SK-N-SH (cell line): ENCODE data around the gene PIGZ. TPM values are rescaled to one million over a fixed set of nuclear protein-coding genes. Genes with fewer than 3 reads are reported as not detected.

Experiments used
- CTCF ChIA-PET: fragments of 300-600, 350-600 bp; formaldehyde crosslinking; extraction: SDS; loops from one replicate; lab custom pipeline; 2021; lab: Yijun Ruan, JAX
- POLR2A ChIA-PET: fragments of 350-600 bp; sonication (Branson Sonifier 250); formaldehyde crosslinking; extraction: SDS; loops from one replicate; lab custom pipeline; 2020; ENCODE audit warnings: antibody characterized with exemption, inconsistent platforms; lab: Yijun Ruan, JAX
- DNase-seq: peaks from one replicate; pipeline ENCODE4 v3.0.0; 2012
- H2AFZ ChIP-seq: fragments of 200-600 bp; sonication (generic); 2 replicates; pipeline ENCODE4 v1.8.1; 2016; ENCODE audit warnings: antibody characterized with exemption, mild to moderate bottlenecking, low read depth
- H3F3A ChIP-seq: fragments of 200-600 bp; sonication (generic); replicated peaks from 2 replicates; pipeline ENCODE3; 2016; ENCODE audit warnings: antibody characterized with exemption, mild to moderate bottlenecking; ENCODE audit not compliant: insufficient read depth
- H3K27ac ChIP-seq, 2 experiments: fragments of 200-500 bp in 1 of 2; fragments of 200-600 bp in 1 of 2; sonication (Bioruptor generic) in 1 of 2; sonication (generic), shearing (Covaris generic) in 1 of 2; 2 replicates each; pipeline versions ENCODE4 v1.5.1 to v1.6.1; 2014 to 2016; ENCODE audit warnings: low read depth in 2 of 2, inconsistent platforms in 1 of 2, low read length in 1 of 2, mild to moderate bottlenecking in 1 of 2, mixed read lengths in 1 of 2
- H3K27me3 ChIP-seq: fragments of 200-600 bp; sonication (generic), shearing (Covaris generic); 2 replicates; pipeline ENCODE4 v1.6.1; 2016; ENCODE audit warnings: mixed run types; ENCODE audit not compliant: insufficient read depth
- H3K36me3 ChIP-seq, 2 experiments: fragments of 200-500 bp in 1 of 2; fragments of 200-600 bp in 1 of 2; sonication (Bioruptor generic) in 1 of 2; sonication (generic) in 1 of 2; replicated peaks in 1 of 2; 2 replicates each; pipeline versions ENCODE3 to v1.5.1; 2014 to 2016; ENCODE audit warnings: low read length in 1 of 2, mild to moderate bottlenecking in 1 of 2; ENCODE audit not compliant: insufficient read depth in 2 of 2, control insufficient read depth in 1 of 2
- H3K4me1 ChIP-seq, 2 experiments: fragments of 200-500 bp in 1 of 2; fragments of 200-600 bp in 1 of 2; sonication (Bioruptor generic) in 1 of 2; sonication (generic), shearing (Covaris generic) in 1 of 2; 2 replicates each; pipeline versions ENCODE4 v1.5.1 to v1.6.1; 2014 to 2016; ENCODE audit warnings: low read depth in 1 of 2, low read length in 1 of 2, mixed run types in 1 of 2; ENCODE audit not compliant: insufficient read depth in 2 of 2, control insufficient read depth in 1 of 2
- H3K4me2 ChIP-seq: fragments of 200-600 bp; sonication (generic), shearing (Covaris generic); 2 replicates; pipeline ENCODE4 v1.6.1; 2017; ENCODE audit warnings: mixed run types
- H3K4me3 ChIP-seq, 2 experiments: fragments of 200-500 bp in 1 of 2; fragments of 200-600 bp in 1 of 2; sonication (Bioruptor generic) in 1 of 2; sonication (generic), shearing (Covaris generic) in 1 of 2; 2 replicates each; pipeline versions ENCODE4 v1.5.1 to v1.8.1; 2014 to 2016; ENCODE audit warnings: low read depth in 2 of 2, inconsistent platforms in 1 of 2, low read length in 1 of 2, mild to moderate bottlenecking in 1 of 2, mixed read lengths in 1 of 2, moderate library complexity in 1 of 2
- H3K79me2 ChIP-seq: fragments of 200-600 bp; sonication (generic); 2 replicates; pipeline ENCODE4 v1.8.1; 2017; ENCODE audit warnings: mild to moderate bottlenecking; ENCODE audit not compliant: insufficient read depth
- H3K9ac ChIP-seq: fragments of 200-600 bp; sonication (generic); 2 replicates; pipeline ENCODE4 v1.6.1; 2017; ENCODE audit warnings: mixed run types
- H3K9me2 ChIP-seq: fragments of 200-600 bp; sonication (generic); 2 replicates; pipeline ENCODE4 v1.6.1; 2017; ENCODE audit warnings: mixed run types
- H3K9me3 ChIP-seq: fragments of 200-600 bp; sonication (generic); 2 replicates; pipeline ENCODE4 v1.6.1; 2017; ENCODE audit warnings: mixed run types, mild to moderate bottlenecking, moderate library complexity
- H4K20me1 ChIP-seq: fragments of 200-600 bp; sonication (generic); 2 replicates; pipeline ENCODE4 v1.6.1; 2017; ENCODE audit warnings: mild to moderate bottlenecking, mixed run types; ENCODE audit not compliant: insufficient read depth
- ELF1 ChIP-seq: IDR thresholded peaks from 2 replicates; pipeline ENCODE4 v1.4.0; 2012
- EZH2phosphoT487 ChIP-seq: fragments of 200-600 bp; sonication (generic); IDR thresholded peaks from 2 replicates; pipeline ENCODE4 v1.6.1; 2017; ENCODE audit warnings: low read depth, mixed run types, mild to moderate bottlenecking, antibody characterized with exemption, moderate library complexity, borderline replicate concordance
- FOXM1 ChIP-seq: IDR thresholded peaks from 2 replicates; pipeline ENCODE4 v1.4.0; 2012; ENCODE audit warnings: low read depth, mild to moderate bottlenecking
- JUND ChIP-seq: IDR thresholded peaks from 2 replicates; pipeline ENCODE4 v1.4.0; 2012
- MEF2A ChIP-seq: IDR thresholded peaks from 2 replicates; pipeline ENCODE4 v1.4.0; 2012; ENCODE audit warnings: low read depth, borderline replicate concordance
- NFIC ChIP-seq: IDR thresholded peaks from 2 replicates; pipeline ENCODE4 v1.4.0; 2012; ENCODE audit warnings: borderline replicate concordance
- RCOR1 ChIP-seq: fragments of 150-350 bp; IDR thresholded peaks from 2 replicates; pipeline ENCODE4 v1.6.1; 2017; ENCODE audit warnings: antibody characterized with exemption, low read length
- RXRA ChIP-seq: IDR thresholded peaks from 2 replicates; pipeline ENCODE4 v1.4.0; 2012; ENCODE audit warnings: low read depth, mild to moderate bottlenecking, borderline replicate concordance
- SIN3A ChIP-seq: IDR thresholded peaks from 2 replicates; pipeline ENCODE4 v1.6.1; 2012; ENCODE audit warnings: low read depth, mild to moderate bottlenecking, low read length, moderate library complexity, borderline replicate concordance
- TCF12 ChIP-seq: IDR thresholded peaks from 2 replicates; pipeline ENCODE4 v1.4.0; 2012
- YY1 ChIP-seq: IDR thresholded peaks from 2 replicates; pipeline ENCODE4 v1.4.0; 2012; ENCODE audit warnings: low read depth, mild to moderate bottlenecking
- WGBS: methylation state at CpG from one replicate; pipeline ENCODE4 v1.1.6; 2017; ENCODE audit warnings: low lambda C conversion rate; 5-methylcytosine and 5-hydroxymethylcytosine counted together
- polyA plus RNA-seq, 3 experiments: library from polyadenylated mRNA; depleted of rRNA; stranded (reverse); fragments of >200 nt; gene quantifications; 2 replicates each; pipeline ENCODE4 v1.2.3, GENCODE V29; 2012
- TF ChIP-seq, protein P1 (sequence below): IDR thresholded peaks from 2 replicates; pipeline ENCODE4; 2012
- TF ChIP-seq, protein P2 (sequence below): IDR thresholded peaks from 2 replicates; pipeline ENCODE4 v1.4.0; 2012; ENCODE audit warnings: low read depth, borderline replicate concordance
- TF ChIP-seq, protein P3 (sequence below): fragments of 150-350 bp; IDR thresholded peaks from 2 replicates; pipeline ENCODE4 v1.6.1; 2016; ENCODE audit warnings: mild to moderate bottlenecking, low read depth, low read length
- TF ChIP-seq, protein P4 (sequence below): IDR thresholded peaks from 2 replicates; pipeline ENCODE4 v1.4.0; 2012; ENCODE audit warnings: low read depth, borderline replicate concordance
- TF ChIP-seq, protein P5 (sequence below): IDR thresholded peaks from 2 replicates; pipeline ENCODE4 v1.6.1; 2012; ENCODE audit warnings: mild to moderate bottlenecking, low read depth, low read length, moderate library complexity

PIGZ gene
- polyA plus RNA-seq, 1 of the 3 experiments (the other 2 are of a cell fraction): 5.0 TPM

DNA sequence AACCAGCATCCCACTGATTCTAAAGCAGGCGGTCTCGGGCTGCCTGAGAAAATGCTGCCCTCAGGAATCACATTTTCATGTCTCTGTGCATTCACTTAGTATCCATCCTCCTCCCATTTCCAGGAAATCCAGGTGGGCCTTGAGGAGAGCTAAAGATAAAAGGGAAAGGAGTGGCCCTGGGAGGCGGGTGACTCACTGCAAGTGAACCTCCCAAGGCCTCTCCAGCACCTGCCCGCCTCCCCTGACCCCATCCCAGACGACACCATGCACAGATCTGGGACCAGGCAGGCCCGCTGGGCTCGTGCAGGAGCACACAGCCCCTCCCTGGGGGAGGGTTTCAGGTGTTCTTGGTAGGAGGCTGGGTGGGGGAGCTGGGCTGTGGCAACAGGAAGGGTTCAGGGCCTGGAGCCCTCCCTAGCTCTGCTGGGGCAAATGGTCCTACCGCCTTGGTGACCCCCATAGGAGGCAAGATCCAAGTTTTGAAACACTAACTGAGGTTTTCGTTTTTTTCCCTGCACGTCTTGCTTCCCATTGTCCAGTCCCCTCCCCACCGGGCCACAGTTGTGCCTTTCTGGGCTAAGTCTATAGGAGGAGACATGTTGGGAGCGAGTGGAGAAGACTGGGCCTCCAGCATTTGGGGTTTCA lies 38.8 kb upstream of the PIGZ start:
- CTCF ChIA-PET: interaction anchor here (0.9 to 11.7 kb wide), 5 partner anchors 22 to 181 kb away, joined by 3 to 94 read pairs (median 7); partner anchors contain the start of genes MELTF and PIGZ

DNA sequence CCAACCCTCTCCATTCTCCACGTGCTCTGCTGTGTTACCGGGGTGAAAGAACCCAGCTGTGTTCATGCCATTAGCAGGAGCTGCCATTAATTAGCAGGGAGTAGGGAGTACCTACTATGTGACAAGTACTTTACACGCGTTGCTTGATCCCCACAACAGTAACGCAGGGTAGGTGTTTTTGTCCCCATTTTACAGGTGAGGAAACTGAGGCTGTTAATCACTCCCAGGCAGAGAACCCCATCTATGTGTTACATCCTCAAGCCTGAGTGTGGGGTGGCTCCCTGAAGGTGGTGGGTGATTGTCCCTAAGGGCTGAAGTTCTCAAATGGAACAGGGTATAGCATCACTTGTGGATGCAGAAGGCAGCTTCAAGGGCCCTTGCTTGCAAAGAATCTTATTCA lies 38.2 kb upstream of the PIGZ start:
- Histone ChIP-seq H3K9me2 (no peaks in the 10 kb centered on the region), H3K36me3 (no peaks in the 10 kb centered on the region), H3K79me2 (no peaks in the 10 kb centered on the region), H2AFZ (no peak overlapping the region), H3K9ac (no peak overlapping the region), H3K27me3 (no peaks in the 10 kb centered on the region), H3K9me3 (no peaks in the 10 kb centered on the region), H3K4me1 (peaks cover 0 to 21% of the 10 kb centered on the region in 2 experiments; a peak in 1 of 4 replicates), H3K4me2 (no peak overlapping the region), H4K20me1 (no peaks in the 10 kb centered on the region), H3K27ac (no peak overlapping the region)
- no peak for DNase-seq
- POLR2A ChIA-PET: interaction anchor here (1.0 kb wide), 1 partner anchor 19 kb away, joined by 3 read pairs; no protein-coding TSS in a partner anchor
- TF ChIP-seq, protein P1, sequence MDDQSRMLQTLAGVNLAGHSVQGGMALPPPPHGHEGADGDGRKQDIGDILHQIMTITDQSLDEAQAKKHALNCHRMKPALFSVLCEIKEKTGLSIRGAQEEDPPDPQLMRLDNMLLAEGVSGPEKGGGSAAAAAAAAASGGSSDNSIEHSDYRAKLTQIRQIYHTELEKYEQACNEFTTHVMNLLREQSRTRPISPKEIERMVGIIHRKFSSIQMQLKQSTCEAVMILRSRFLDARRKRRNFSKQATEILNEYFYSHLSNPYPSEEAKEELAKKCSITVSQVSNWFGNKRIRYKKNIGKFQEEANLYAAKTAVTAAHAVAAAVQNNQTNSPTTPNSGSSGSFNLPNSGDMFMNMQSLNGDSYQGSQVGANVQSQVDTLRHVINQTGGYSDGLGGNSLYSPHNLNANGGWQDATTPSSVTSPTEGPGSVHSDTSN: no peak
- TF ChIP-seq MEF2A: no peak
- TF ChIP-seq SIN3A: no peak
- TF ChIP-seq RXRA: no peak
- TF ChIP-seq, protein P2, sequence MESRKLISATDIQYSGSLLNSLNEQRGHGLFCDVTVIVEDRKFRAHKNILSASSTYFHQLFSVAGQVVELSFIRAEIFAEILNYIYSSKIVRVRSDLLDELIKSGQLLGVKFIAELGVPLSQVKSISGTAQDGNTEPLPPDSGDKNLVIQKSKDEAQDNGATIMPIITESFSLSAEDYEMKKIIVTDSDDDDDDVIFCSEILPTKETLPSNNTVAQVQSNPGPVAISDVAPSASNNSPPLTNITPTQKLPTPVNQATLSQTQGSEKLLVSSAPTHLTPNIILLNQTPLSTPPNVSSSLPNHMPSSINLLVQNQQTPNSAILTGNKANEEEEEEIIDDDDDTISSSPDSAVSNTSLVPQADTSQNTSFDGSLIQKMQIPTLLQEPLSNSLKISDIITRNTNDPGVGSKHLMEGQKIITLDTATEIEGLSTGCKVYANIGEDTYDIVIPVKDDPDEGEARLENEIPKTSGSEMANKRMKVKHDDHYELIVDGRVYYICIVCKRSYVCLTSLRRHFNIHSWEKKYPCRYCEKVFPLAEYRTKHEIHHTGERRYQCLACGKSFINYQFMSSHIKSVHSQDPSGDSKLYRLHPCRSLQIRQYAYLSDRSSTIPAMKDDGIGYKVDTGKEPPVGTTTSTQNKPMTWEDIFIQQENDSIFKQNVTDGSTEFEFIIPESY: no peak
- no peak for TF ChIP-seq TCF12
- no peak for TF ChIP-seq FOXM1
- no peak for TF ChIP-seq YY1
- TF ChIP-seq EZH2phosphoT487: no peak
- no peak for TF ChIP-seq NFIC
- TF ChIP-seq, protein P3, sequence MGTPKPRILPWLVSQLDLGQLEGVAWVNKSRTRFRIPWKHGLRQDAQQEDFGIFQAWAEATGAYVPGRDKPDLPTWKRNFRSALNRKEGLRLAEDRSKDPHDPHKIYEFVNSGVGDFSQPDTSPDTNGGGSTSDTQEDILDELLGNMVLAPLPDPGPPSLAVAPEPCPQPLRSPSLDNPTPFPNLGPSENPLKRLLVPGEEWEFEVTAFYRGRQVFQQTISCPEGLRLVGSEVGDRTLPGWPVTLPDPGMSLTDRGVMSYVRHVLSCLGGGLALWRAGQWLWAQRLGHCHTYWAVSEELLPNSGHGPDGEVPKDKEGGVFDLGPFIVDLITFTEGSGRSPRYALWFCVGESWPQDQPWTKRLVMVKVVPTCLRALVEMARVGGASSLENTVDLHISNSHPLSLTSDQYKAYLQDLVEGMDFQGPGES: no peak
- TF ChIP-seq, protein P4, sequence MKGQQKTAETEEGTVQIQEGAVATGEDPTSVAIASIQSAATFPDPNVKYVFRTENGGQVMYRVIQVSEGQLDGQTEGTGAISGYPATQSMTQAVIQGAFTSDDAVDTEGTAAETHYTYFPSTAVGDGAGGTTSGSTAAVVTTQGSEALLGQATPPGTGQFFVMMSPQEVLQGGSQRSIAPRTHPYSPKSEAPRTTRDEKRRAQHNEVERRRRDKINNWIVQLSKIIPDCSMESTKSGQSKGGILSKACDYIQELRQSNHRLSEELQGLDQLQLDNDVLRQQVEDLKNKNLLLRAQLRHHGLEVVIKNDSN: no peak
- TF ChIP-seq, protein P5, sequence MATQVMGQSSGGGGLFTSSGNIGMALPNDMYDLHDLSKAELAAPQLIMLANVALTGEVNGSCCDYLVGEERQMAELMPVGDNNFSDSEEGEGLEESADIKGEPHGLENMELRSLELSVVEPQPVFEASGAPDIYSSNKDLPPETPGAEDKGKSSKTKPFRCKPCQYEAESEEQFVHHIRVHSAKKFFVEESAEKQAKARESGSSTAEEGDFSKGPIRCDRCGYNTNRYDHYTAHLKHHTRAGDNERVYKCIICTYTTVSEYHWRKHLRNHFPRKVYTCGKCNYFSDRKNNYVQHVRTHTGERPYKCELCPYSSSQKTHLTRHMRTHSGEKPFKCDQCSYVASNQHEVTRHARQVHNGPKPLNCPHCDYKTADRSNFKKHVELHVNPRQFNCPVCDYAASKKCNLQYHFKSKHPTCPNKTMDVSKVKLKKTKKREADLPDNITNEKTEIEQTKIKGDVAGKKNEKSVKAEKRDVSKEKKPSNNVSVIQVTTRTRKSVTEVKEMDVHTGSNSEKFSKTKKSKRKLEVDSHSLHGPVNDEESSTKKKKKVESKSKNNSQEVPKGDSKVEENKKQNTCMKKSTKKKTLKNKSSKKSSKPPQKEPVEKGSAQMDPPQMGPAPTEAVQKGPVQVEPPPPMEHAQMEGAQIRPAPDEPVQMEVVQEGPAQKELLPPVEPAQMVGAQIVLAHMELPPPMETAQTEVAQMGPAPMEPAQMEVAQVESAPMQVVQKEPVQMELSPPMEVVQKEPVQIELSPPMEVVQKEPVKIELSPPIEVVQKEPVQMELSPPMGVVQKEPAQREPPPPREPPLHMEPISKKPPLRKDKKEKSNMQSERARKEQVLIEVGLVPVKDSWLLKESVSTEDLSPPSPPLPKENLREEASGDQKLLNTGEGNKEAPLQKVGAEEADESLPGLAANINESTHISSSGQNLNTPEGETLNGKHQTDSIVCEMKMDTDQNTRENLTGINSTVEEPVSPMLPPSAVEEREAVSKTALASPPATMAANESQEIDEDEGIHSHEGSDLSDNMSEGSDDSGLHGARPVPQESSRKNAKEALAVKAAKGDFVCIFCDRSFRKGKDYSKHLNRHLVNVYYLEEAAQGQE: no peak
- no peak for TF ChIP-seq JUND
- no peak for TF ChIP-seq ELF1
- TF ChIP-seq RCOR1: no peak
- TF ChIP-seq, all 33 proteins: peak for 0
- H3K4me3 ChIP-seq: no peak overlapping the region
- 81% methylated on average over 4 of the region's 5 CpGs for WGBS
- H3F3A ChIP-seq: no peaks in the 10 kb centered on the region
- CTCF ChIA-PET: interaction anchor here (0.9 to 11.7 kb wide), 6 partner anchors 10 to 181 kb away, joined by 3 to 94 read pairs (median 5); partner anchors contain the start of genes MELTF and PIGZ

More for the DNA sequence above, 38.8 kb upstream of the PIGZ start:
- H2AFZ ChIP-seq: no peak overlapping the region
- no peak overlapping the region for H3K27ac ChIP-seq
- H3K4me3 ChIP-seq: no peak overlapping the region
- H3K9ac ChIP-seq: no peak overlapping the region
- H3K27me3 ChIP-seq: no peaks in the 10 kb centered on the region
- H3K36me3 ChIP-seq: no peaks in the 10 kb centered on the region
- no peaks in the 10 kb centered on the region for H4K20me1 ChIP-seq
- TF ChIP-seq SIN3A (no peak), MEF2A (no peak)
- H3K9me3 ChIP-seq: no peaks in the 10 kb centered on the region
- WGBS: 93% methylated on average over 7 of the region's 12 CpGs
- H3K9me2 ChIP-seq: no peaks in the 10 kb centered on the region
- DNase-seq: no peak
- POLR2A ChIA-PET: interaction anchor here (1.0 kb wide), 1 partner anchor 19 kb away, joined by 3 read pairs; no protein-coding TSS in a partner anchor
- no peak overlapping the region for H3K4me2 ChIP-seq
- H3K4me1 ChIP-seq: peaks cover 0 to 23% of the 10 kb centered on the region in 2 experiments; a peak in 1 of 4 replicates
- H3K79me2 ChIP-seq: no peaks in the 10 kb centered on the region
- no peaks in the 10 kb centered on the region for H3F3A ChIP-seq
